GM23338 (cell line): ENCODE measurements around the gene PCDHA5. TPM values are rescaled to one million over a fixed set of nuclear protein-coding genes. Genes with fewer than 3 reads are reported as not detected.

Experiments used
- ATAC-seq: fragments of 200-7000 bp; cut with Tn5 transposase; 3 replicates; pipeline ENCODE4 v1.9.1; 2020
- DNase-seq: peaks from one replicate; pipeline ENCODE4 v3.0.0-alpha.2; 2015; ENCODE audit warnings: low spot score
- H2AFZ ChIP-seq: fragments of 200-600 bp; sonication (generic); 2 replicates; pipeline ENCODE4 v1.8.0; 2016; ENCODE audit warnings: antibody characterized with exemption, mild to moderate bottlenecking, moderate library complexity
- H3F3A ChIP-seq: fragments of 200-600 bp; sonication (generic); replicated peaks from 2 replicates; pipeline ENCODE4 v1.8.0; 2017; ENCODE audit warnings: antibody characterized with exemption, mixed run types, low read depth
- H3K27ac ChIP-seq: fragments of 200-600 bp; sonication (generic); 2 replicates; pipeline ENCODE4 v1.6.1; 2016; ENCODE audit warnings: low read depth
- H3K27me3 ChIP-seq: fragments of 200-600 bp; sonication (generic); 2 replicates; pipeline ENCODE4 v1.8.0; 2016; ENCODE audit warnings: mild to moderate bottlenecking, mixed run types, moderate library complexity; ENCODE audit not compliant: insufficient read depth
- H3K36me3 ChIP-seq: fragments of 200-600 bp; sonication (generic); 2 replicates; pipeline ENCODE4 v1.8.0; 2016; ENCODE audit warnings: mild to moderate bottlenecking; ENCODE audit not compliant: insufficient read depth
- H3K4me1 ChIP-seq: fragments of 200-600 bp; sonication (generic); 2 replicates; pipeline ENCODE4 v1.8.0; 2016; ENCODE audit warnings: mild to moderate bottlenecking, moderate library complexity; ENCODE audit not compliant: insufficient read depth
- H3K4me2 ChIP-seq: fragments of 200-600 bp; sonication (generic); 2 replicates; pipeline ENCODE4 v1.7.1; 2017; ENCODE audit warnings: mixed run types
- H3K4me3 ChIP-seq: fragments of 200-600 bp; sonication (generic); 2 replicates; pipeline ENCODE4 v1.6.1; 2016; ENCODE audit warnings: mixed run types
- H3K79me2 ChIP-seq: fragments of 200-600 bp; sonication (generic); replicated peaks from 2 replicates; pipeline ENCODE4 v1.8.0; 2017; ENCODE audit warnings: mild to moderate bottlenecking; ENCODE audit not compliant: insufficient read depth
- H3K9me2 ChIP-seq: fragments of 200-600 bp; sonication (generic); 2 replicates; pipeline ENCODE4 v1.8.0; 2017; ENCODE audit not compliant: insufficient read depth
- H4K20me1 ChIP-seq: fragments of 200-600 bp; sonication (generic); replicated peaks from 2 replicates; pipeline ENCODE4 v1.8.0; 2017; ENCODE audit warnings: mild to moderate bottlenecking; ENCODE audit not compliant: insufficient read depth
- H3K27ac Mint-ChIP-seq: 2 replicates; pipeline ENCODE4 v1.8.0; 2020; ENCODE audit warnings: inconsistent platforms, mild to moderate bottlenecking, moderate library complexity, mixed read lengths
- H3K27me3 Mint-ChIP-seq: 3 replicates; pipeline ENCODE4 v1.8.0; 2022; ENCODE audit warnings: low read depth, mild to moderate bottlenecking, moderate library complexity, mixed read lengths, inconsistent platforms; ENCODE audit not compliant: insufficient read depth, poor library complexity
- H3K36me3 Mint-ChIP-seq: 3 replicates; pipeline ENCODE4 v1.8.0; 2021; ENCODE audit warnings: low read depth, mild to moderate bottlenecking, inconsistent platforms, moderate library complexity, mixed read lengths
- H3K4me1 Mint-ChIP-seq: 3 replicates; pipeline ENCODE4 v1.8.0; 2020; ENCODE audit warnings: mild to moderate bottlenecking, inconsistent platforms, mixed read lengths
- H3K4me3 Mint-ChIP-seq: 3 replicates; pipeline ENCODE4 v1.8.0; 2021; ENCODE audit warnings: moderate library complexity, mild to moderate bottlenecking, inconsistent platforms, mixed read lengths
- H3K9me3 Mint-ChIP-seq: 3 replicates; pipeline ENCODE4 v1.8.0; 2020; ENCODE audit warnings: moderate library complexity, mild to moderate bottlenecking, inconsistent platforms, mixed read lengths
- CREB1 ChIP-seq: fragments of 250-450 bp; sonication (Bioruptor Pico); IDR thresholded peaks from 2 replicates; pipeline ENCODE4 v1.5.0; 2020; ENCODE audit warnings: low read depth, mild to moderate bottlenecking, moderate library complexity
- CTCF ChIP-seq, 2 experiments: fragments of 200-600 bp in 1 of 2; sonication (generic) in 1 of 2; conservative IDR thresholded peaks; 2 replicates each; pipeline versions ENCODE4 v1.5.1 to v1.6.1; 2016 to 2017; ENCODE audit warnings: antibody characterized with exemption in 2 of 2, low read depth in 2 of 2, mild to moderate bottlenecking in 2 of 2, moderate library complexity in 1 of 2
- ETS1 ChIP-seq: IDR thresholded peaks from 2 replicates; pipeline ENCODE4 v1.6.1; 2016; ENCODE audit warnings: antibody characterized with exemption
- EZH2 ChIP-seq: fragments of 200-600 bp; sonication (generic); IDR thresholded peaks from one replicate; pipeline ENCODE4 v1.8.0; 2017; ENCODE audit warnings: antibody characterized with exemption, mild to moderate bottlenecking, low read depth; ENCODE audit not compliant: unreplicated experiment
- EZH2phosphoT487 ChIP-seq: fragments of 200-600 bp; sonication (generic); IDR thresholded peaks from one replicate; pipeline ENCODE4 v1.8.1; 2018; ENCODE audit warnings: antibody characterized with exemption; ENCODE audit not compliant: unreplicated experiment
- JUNB ChIP-seq: IDR thresholded peaks from one replicate; pipeline ENCODE4 v1.6.1; 2016; ENCODE audit warnings: antibody characterized with exemption; ENCODE audit not compliant: unreplicated experiment
- NANOG ChIP-seq: IDR thresholded peaks from 2 replicates; pipeline ENCODE4 v1.6.1; 2016; ENCODE audit warnings: antibody characterized with exemption, borderline replicate concordance
- POLR2AphosphoS5 ChIP-seq: IDR thresholded peaks from 2 replicates; pipeline ENCODE4 v1.6.1; 2016; ENCODE audit warnings: antibody characterized with exemption, low read depth
- REST ChIP-seq: IDR thresholded peaks from one replicate; pipeline ENCODE4 v1.6.1; 2018; ENCODE audit warnings: antibody characterized with exemption; ENCODE audit not compliant: unreplicated experiment
- STAT1 ChIP-seq: IDR thresholded peaks from one replicate; pipeline ENCODE4 v1.6.1; 2016; ENCODE audit warnings: antibody characterized with exemption; ENCODE audit not compliant: unreplicated experiment
- ZNF114 ChIP-seq: fragments of 250-450 bp; sonication (Bioruptor Pico); IDR thresholded peaks from 2 replicates; pipeline ENCODE4 v1.5.0; 2020; ENCODE audit warnings: mild to moderate bottlenecking, moderate library complexity
- ZNF331 ChIP-seq: fragments of 250-450 bp; sonication (Bioruptor Pico); IDR thresholded peaks from 2 replicates; pipeline ENCODE4 v1.5.0; 2020; ENCODE audit warnings: low read depth, mild to moderate bottlenecking, moderate library complexity
- ZNF462 ChIP-seq: fragments of 250-450 bp; sonication (Bioruptor Pico); IDR thresholded peaks from 2 replicates; pipeline ENCODE4 v1.5.0; 2020; ENCODE audit warnings: mild to moderate bottlenecking, moderate library complexity
- polyA plus RNA-seq: library from polyadenylated mRNA; unstranded; fragments of >200 nt; fragmentation: Nextera tagmentation; extraction: Ambion mirVana; gene quantifications from 2 replicates; pipeline ENCODE4 v1.2.1, GENCODE V29; 2016
- total RNA-seq: library from RNA; depleted of rRNA; stranded (reverse); fragments of >200 nt; shearing (Covaris generic); gene quantifications from 2 replicates; pipeline ENCODE4 v1.2.3, GENCODE V29; 2014

The PCDHA5 gene
- total and polyA plus RNA-seq, 2 experiments from 2014 or later, result 0.86 to 3.1 TPM

- DNase-seq, result no peak
- Mint-ChIP-seq H3K36me3 (peaks cover 14% of the 10 kb centered on the region), H3K4me3 (no peak overlapping the region), H3K9me3 (peaks cover 5% of the 10 kb centered on the region), H3K4me1 (no peaks in the 10 kb centered on the region; the same call in 2 of the 3 replicates), H3K27me3 (no peaks in the 10 kb centered on the region), H3K27ac (no peak overlapping the region)
- H2AFZ ChIP-seq, result no peak overlapping the region
- TF ChIP-seq NANOG (no peak), CREB1 (CRISPR knock-in tag) (no peak), ZNF462 (no peak), JUNB (no peak), EZH2phosphoT487 (no peak), EZH2 (no peak), CTCF (conservative IDR thresholded peaks at IDR 0.05; ENCODE audit: low read depth in 2 of 2) (no peak), POLR2AphosphoS5 (no peak), REST (no peak), STAT1 (no peak), ETS1 (no peak), ZNF114 (CRISPR knock-in tag) (no peak), ZNF331 (CRISPR knock-in tag) (no peak)
- H3K4me2 ChIP-seq, result no peak overlapping the region
- no peak overlapping the region for H3K27ac ChIP-seq
- no peaks in the 10 kb centered on the region for H3K9me2 ChIP-seq
- ATAC-seq, result no peak
- no peak overlapping the region for H3K4me3 ChIP-seq
- H3K36me3 ChIP-seq, result no peaks in the 10 kb centered on the region
- no peaks in the 10 kb centered on the region for H4K20me1 ChIP-seq
- no peaks in the 10 kb centered on the region for H3K79me2 ChIP-seq
- H3K4me1 ChIP-seq, result no peaks in the 10 kb centered on the region
- no peaks in the 10 kb centered on the region for H3F3A ChIP-seq
- no peaks in the 10 kb centered on the region for H3K27me3 ChIP-seq
Measured at GRCh38 chr5:140823475-140823874, 2.1 kb downstream of the PCDHA5 start.
